IMR-90 (cell line): ENCODE measurements around the gene ARHGAP21. TPM values are rescaled to one million over a fixed set of nuclear protein-coding genes. Genes with fewer than 3 reads are reported as not detected.

Source experiments
- ATAC-seq: fragments of 200-7000 bp; cut with Tn5 transposase; 2 replicates; pipeline ENCODE4 v1.9.1; 2020; ENCODE audit warnings: low read depth, mild to moderate bottlenecking, moderate library complexity
- BruUV-seq: library from RNA; stranded (reverse); fragments of 400-500 nt; replicated peaks from 2 replicates; lab custom pipeline; 2021; lab: Mats Ljungman, UMichigan
- CTCF ChIA-PET: fragments of 300-600 bp; formaldehyde crosslinking; extraction: SDS; loops from one replicate; lab custom pipeline; 2021; ENCODE audit warnings: antibody characterized with exemption; lab: Yijun Ruan, JAX
- POLR2A ChIA-PET: fragments of 300-600 bp; sonication (Branson Sonifier 250); formaldehyde crosslinking; loops from one replicate; lab custom pipeline; 2022; ENCODE audit warnings: antibody characterized with exemption; ENCODE audit not compliant: unreplicated experiment; lab: Charles Lee
- DNase-seq: peaks from one replicate; pipeline ENCODE4 v3.0.0; 2013
- H2AFZ ChIP-seq: replicated peaks from 2 replicates; pipeline ENCODE3; 2013; ENCODE audit warnings: low read length, mild to moderate bottlenecking; ENCODE audit not compliant: poor library complexity
- H2AK5ac ChIP-seq: 2 replicates; pipeline ENCODE4 v1.6.1; 2013; ENCODE audit warnings: low read depth, low read length, inconsistent platforms
- H2AK9ac ChIP-seq: replicated peaks from 2 replicates; pipeline ENCODE3; 2013; ENCODE audit warnings: mild to moderate bottlenecking, low read depth, low read length, moderate library complexity; ENCODE audit not compliant: poor library complexity
- H2BK120ac ChIP-seq: 2 replicates; pipeline ENCODE4 v1.6.1; 2013; ENCODE audit warnings: low read depth, low read length, inconsistent platforms
- H2BK15ac ChIP-seq: 3 replicates; pipeline ENCODE4 v1.6.1; 2013; ENCODE audit warnings: low read depth, low read length, inconsistent platforms
- H2BK20ac ChIP-seq: 2 replicates; pipeline ENCODE4 v1.6.1; 2013; ENCODE audit warnings: low read depth, mild to moderate bottlenecking, inconsistent platforms, low read length, moderate library complexity
- H2BK5ac ChIP-seq: 2 replicates; pipeline ENCODE4 v1.6.1; 2013; ENCODE audit warnings: mild to moderate bottlenecking, low read depth, low read length, inconsistent platforms; ENCODE audit not compliant: poor library complexity, severe bottlenecking
- H3K14ac ChIP-seq: replicated peaks from 2 replicates; pipeline ENCODE4 v1.6.1; 2013; ENCODE audit warnings: low read depth, low read length, inconsistent platforms
- H3K18ac ChIP-seq: 2 replicates; pipeline ENCODE4 v1.6.1; 2013; ENCODE audit warnings: low read depth, low read length, control low read depth
- H3K23ac ChIP-seq: 2 replicates; pipeline ENCODE4 v1.6.1; 2013; ENCODE audit warnings: low read depth, low read length, inconsistent platforms
- H3K27ac ChIP-seq: 2 replicates; pipeline ENCODE4 v1.5.1; 2013; ENCODE audit warnings: mild to moderate bottlenecking, control low read depth, low read length; ENCODE audit not compliant: insufficient read depth
- H3K27me3 ChIP-seq: 2 replicates; pipeline ENCODE4 v1.6.1; 2013; ENCODE audit warnings: low read length; ENCODE audit not compliant: control insufficient read depth, insufficient read depth
- H3K36me3 ChIP-seq: 2 replicates; pipeline ENCODE4 v1.6.1; 2013; ENCODE audit warnings: low read length, mixed read lengths; ENCODE audit not compliant: control insufficient read depth, insufficient read depth
- H3K4ac ChIP-seq: 2 replicates; pipeline ENCODE4 v1.6.1; 2013; ENCODE audit warnings: low read depth, low read length, inconsistent platforms
- H3K4me1 ChIP-seq: 2 replicates; pipeline ENCODE4 v1.6.1; 2013; ENCODE audit warnings: low read length, mixed read lengths; ENCODE audit not compliant: control insufficient read depth, insufficient read depth
- H3K4me2 ChIP-seq: 2 replicates; pipeline ENCODE4 v1.6.1; 2013; ENCODE audit warnings: low read depth, mild to moderate bottlenecking, control low read depth, low read length, moderate library complexity
- H3K4me3 ChIP-seq: 2 replicates; pipeline ENCODE4 v1.5.1; 2013; ENCODE audit warnings: low read depth, mild to moderate bottlenecking, control low read depth, low read length, moderate library complexity; ENCODE audit not compliant: insufficient read depth
- H3K56ac ChIP-seq: 2 replicates; pipeline ENCODE4 v1.6.1; 2013; ENCODE audit warnings: low read length, inconsistent platforms; ENCODE audit not compliant: insufficient read depth; ENCODE audit errors: extremely low read depth
- H3K79me1 ChIP-seq, 2 experiments: 2 replicates each; pipeline ENCODE4 v1.6.1; 2013; ENCODE audit warnings: low read length in 2 of 2, inconsistent platforms in 1 of 2, low read depth in 1 of 2
- H3K9ac ChIP-seq: 2 replicates; pipeline ENCODE4 v1.6.1; 2013; ENCODE audit warnings: low read depth, low read length, control low read depth
- H3K9me1 ChIP-seq: 2 replicates; pipeline ENCODE4 v1.6.1; 2013; ENCODE audit warnings: low read length, inconsistent platforms; ENCODE audit not compliant: insufficient read depth
- H3K9me3 ChIP-seq: 2 replicates; pipeline ENCODE4 v1.6.1; 2013; ENCODE audit warnings: low read length; ENCODE audit not compliant: control insufficient read depth, insufficient read depth
- H4K20me1 ChIP-seq: 2 replicates; pipeline ENCODE4 v1.6.1; 2013; ENCODE audit warnings: low read length, inconsistent platforms; ENCODE audit not compliant: insufficient read depth
- H4K5ac ChIP-seq: 2 replicates; pipeline ENCODE4 v1.6.1; 2013; ENCODE audit warnings: mild to moderate bottlenecking, low read depth, low read length, control low read depth
- H4K8ac ChIP-seq, 2 experiments: 2 replicates each; pipeline ENCODE4 v1.6.1; 2013; ENCODE audit warnings: low read depth in 2 of 2, low read length in 2 of 2, control low read depth in 1 of 2, inconsistent platforms in 1 of 2
- H4K91ac ChIP-seq: 2 replicates; pipeline ENCODE4 v1.6.1; 2013; ENCODE audit warnings: low read depth, low read length, inconsistent platforms; ENCODE audit not compliant: insufficient read depth
- BHLHE40 ChIP-seq: fragments of 150-350 bp; IDR thresholded peaks from 2 replicates; pipeline ENCODE4 v1.6.1; 2016; ENCODE audit warnings: mild to moderate bottlenecking, low read depth, low read length
- CEBPB ChIP-seq: IDR thresholded peaks from 2 replicates; pipeline ENCODE4 v1.6.1; 2012; ENCODE audit warnings: low read depth, low read length, improper control_type of control experiment
- CHD1 ChIP-seq: IDR thresholded peaks from 2 replicates; pipeline ENCODE4 v1.6.1; 2012; ENCODE audit warnings: low read depth, low read length, improper control_type of control experiment
- CTCF ChIP-seq: conservative IDR thresholded peaks from 2 replicates; pipeline ENCODE4 v1.5.1; 2012; ENCODE audit warnings: mild to moderate bottlenecking, low read depth, low read length, improper control_type of control experiment
- ELK1 ChIP-seq: fragments of 150-350 bp; IDR thresholded peaks from 2 replicates; pipeline ENCODE4 v1.6.1; 2016; ENCODE audit warnings: low read depth, mild to moderate bottlenecking, low read length, moderate library complexity, borderline replicate concordance
- FOS ChIP-seq: fragments of 150-350 bp; IDR thresholded peaks from 2 replicates; pipeline ENCODE4 v1.6.1; 2016; ENCODE audit warnings: low read depth, low read length
- MAFK ChIP-seq: IDR thresholded peaks from 2 replicates; pipeline ENCODE4 v1.6.1; 2012; ENCODE audit warnings: low read depth, low read length, improper control_type of control experiment
- MAZ ChIP-seq: IDR thresholded peaks from 2 replicates; pipeline ENCODE4 v1.6.1; 2012; ENCODE audit warnings: low read depth, mild to moderate bottlenecking, low read length, improper control_type of control experiment, moderate library complexity, borderline replicate concordance
- MXI1 ChIP-seq: IDR thresholded peaks from 2 replicates; pipeline ENCODE4 v1.6.1; 2012; ENCODE audit warnings: low read depth, mild to moderate bottlenecking, low read length, moderate library complexity, borderline replicate concordance
- NFE2L2 ChIP-seq: fragments of 150-350 bp; IDR thresholded peaks from 2 replicates; pipeline ENCODE4 v1.6.1; 2016; ENCODE audit warnings: low read depth, mild to moderate bottlenecking, low read length
- POLR2A ChIP-seq: IDR thresholded peaks from 2 replicates; pipeline ENCODE4 v1.6.1; 2012; ENCODE audit warnings: mild to moderate bottlenecking, low read depth, low read length
- RAD21 ChIP-seq: IDR thresholded peaks from 2 replicates; pipeline ENCODE4 v1.6.1; 2012; ENCODE audit warnings: low read length, improper control_type of control experiment
- RCOR1 ChIP-seq: IDR thresholded peaks from 2 replicates; pipeline ENCODE4 v1.6.1; 2012; ENCODE audit warnings: mild to moderate bottlenecking, low read length, improper control_type of control experiment; ENCODE audit not compliant: insufficient replicate concordance
- RFX5 ChIP-seq: IDR thresholded peaks from 2 replicates; pipeline ENCODE4 v1.8.0; 2012; ENCODE audit warnings: low read depth, mild to moderate bottlenecking, low read length, moderate library complexity
- SMC3 ChIP-seq: fragments of 150-350 bp; IDR thresholded peaks from 2 replicates; pipeline ENCODE4 v1.6.1; 2016; ENCODE audit warnings: low read depth, mild to moderate bottlenecking, antibody characterized with exemption, low read length, moderate library complexity
- USF2 ChIP-seq: fragments of 150-350 bp; IDR thresholded peaks from 2 replicates; pipeline ENCODE4 v1.6.1; 2017; ENCODE audit warnings: mild to moderate bottlenecking, antibody characterized with exemption, low read length, low read depth
- WGBS, 2 experiments: methylation state at CpG; one replicate each; pipeline versions ENCODE4 v1.1.5 to v1.1.7; 2013; ENCODE audit warnings: missing lambda C conversion rate in 2 of 2; ENCODE audit not compliant: insufficient read length in 1 of 2; ENCODE audit errors: extremely low coverage in 2 of 2; 5-methylcytosine and 5-hydroxymethylcytosine counted together
- dilution Hi-C: fragments of 300-500 bp; cut with HindIII; formaldehyde crosslinking; loops from one replicate; pipeline ENCODE4 v1.14.3; 2018; ENCODE audit warnings: low sequenced_read_pairs; ENCODE audit not compliant: unreplicated experiment
- in situ Hi-C: fragments of 300-500 bp; cut with MboI; formaldehyde crosslinking; loops from 3 replicates; pipeline ENCODE4 v1.14.3; 2019; ENCODE audit warnings: low sequenced_read_pairs, inconsistent platforms, mixed read lengths
- intact Hi-C: fragments of 100-400 bp; cut with micrococcal nuclease; formaldehyde crosslinking; loops from 2 replicates; pipeline ENCODE4 v1.10.0; 2022
- polyA plus RNA-seq, 3 experiments: library from polyadenylated mRNA; depleted of rRNA; stranded (reverse); fragments of >200 nt; gene quantifications; 2 replicates each; pipeline ENCODE4 v1.2.3, GENCODE V29; 2012; ENCODE audit warnings: low replicate concordance in 1 of 3
- total RNA-seq: library from RNA; depleted of rRNA; stranded (reverse); fragments of >200 nt; gene quantifications from 2 replicates; pipeline ENCODE4 v1.2.3, GENCODE V29; 2012

The ARHGAP21 gene
- total and polyA plus RNA-seq, 2 of the 4 experiments (the other 2 are of a cell fraction): 43.3 to 94.3 TPM

GRCh38 chr10:24731942-24732341 lies 8.3 kb upstream of the ARHGAP21 start:
- Histone ChIP-seq H3K9me1 (no peaks in the 10 kb centered on the region), H3K4me2 (no peak overlapping the region), H4K20me1 (no peaks in the 10 kb centered on the region), H3K23ac (no peak overlapping the region), H3K18ac (no peak overlapping the region), H3K36me3 (no peaks in the 10 kb centered on the region), H2AFZ (no peak overlapping the region), H4K91ac (no peak overlapping the region), H2BK15ac (no peak overlapping the region), H3K56ac (no peak overlapping the region), H2BK5ac (no peak overlapping the region), H3K4me3 (no peak overlapping the region), H3K27me3 (no peaks in the 10 kb centered on the region), H3K27ac (no peak overlapping the region), H3K79me1 (no peaks in the 10 kb centered on the region), H3K14ac (no peak overlapping the region), H2AK9ac (no peak overlapping the region), H3K4ac (no peak overlapping the region), H2AK5ac (no peak overlapping the region), H3K9me3 (no peaks in the 10 kb centered on the region), H4K5ac (no peak overlapping the region), H3K4me1 (no peaks in the 10 kb centered on the region), H2BK20ac (no peak overlapping the region), H4K8ac (no peak overlapping the region), H3K9ac (no peak overlapping the region), H2BK120ac (no peak overlapping the region)
- intact Hi-C loops (no loop called here), in situ Hi-C loops (no loop called here), dilution Hi-C loops (no loop called here)
- no TSS peak for BruUV-seq
- no peak for DNase-seq
- CTCF ChIA-PET: interaction anchor here (0.5 kb wide), 1 partner anchor 139 kb away, joined by 4 read pairs; no protein-coding TSS in a partner anchor
- ATAC-seq: no peak
- TF ChIP-seq CTCF: no peak
- TF ChIP-seq POLR2A: no peak
- no peak for TF ChIP-seq MAZ
- no peak for TF ChIP-seq CHD1
- TF ChIP-seq USF2: no peak
- no peak for TF ChIP-seq MAFK
- TF ChIP-seq RCOR1: no peak
- TF ChIP-seq ELK1: no peak
- no peak for TF ChIP-seq FOS
- no peak for TF ChIP-seq MXI1
- TF ChIP-seq CEBPB: no peak
- TF ChIP-seq NFE2L2: no peak
- TF ChIP-seq BHLHE40: no peak
- TF ChIP-seq RAD21: no peak
- no peak for TF ChIP-seq RFX5
- no peak for TF ChIP-seq SMC3
- no CpG with 5 or more reads among the region's 1 CpG for WGBS, 2 experiments
- POLR2A ChIA-PET: no interaction called here
